GM23248 (cell line): Measurements from ENCODE around the gene SLCO1A2.

ENCODE experiments used
- EZH2 ChIP-seq: fragments of 200-600 bp; sonication (generic); IDR thresholded peaks from 2 replicates; pipeline ENCODE4 v1.6.1; 2018; ENCODE audit warnings: antibody characterized with exemption, mild to moderate bottlenecking; ENCODE audit not compliant: insufficient read depth, poor library complexity, severe bottlenecking
- EZH2phosphoT487 ChIP-seq: fragments of 200-600 bp; sonication (generic); IDR thresholded peaks from 2 replicates; pipeline ENCODE4 v1.6.1; 2018; ENCODE audit warnings: antibody characterized with exemption, moderate library complexity, mild to moderate bottlenecking, low read depth; ENCODE audit not compliant: insufficient read depth

DNA sequence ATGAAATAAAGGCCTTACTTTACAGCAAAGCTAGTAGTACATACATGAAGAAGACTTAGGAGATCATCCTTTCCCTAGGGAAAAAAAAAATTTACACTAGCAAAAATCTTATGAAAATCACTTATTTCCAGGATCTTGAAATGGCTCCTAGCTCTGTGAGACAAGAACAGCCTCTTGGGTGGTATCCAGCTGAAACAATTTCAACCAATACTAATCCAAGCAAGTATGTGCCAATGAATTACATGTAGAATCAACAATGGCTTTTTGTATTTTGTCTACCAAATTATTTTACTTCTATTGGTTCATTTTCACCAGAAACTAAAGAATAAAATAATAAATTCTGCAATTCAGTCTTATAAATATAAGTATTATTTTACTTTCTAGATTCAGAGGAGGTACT lies 2.7 kb upstream of the SLCO1A2 start:
- TF ChIP-seq EZH2 (no peak), EZH2phosphoT487 (no peak)
